HFFc6 (cell line): ENCODE data around the gene ARHGEF17. TPM values are rescaled to one million over a fixed set of nuclear protein-coding genes. Genes with fewer than 3 reads are reported as not detected.
A peak's percentile ranks its signal among the peaks of the same experiment; 100 is the strongest.

Experiments used
- DNase-seq: peaks from one replicate; pipeline ENCODE4 v3.0.0-alpha.2; 2018
- H3K27ac Mint-ChIP-seq: 2 replicates; pipeline ENCODE4 v1.8.0; 2020; ENCODE audit warnings: mild to moderate bottlenecking, mixed read lengths
- H3K27me3 Mint-ChIP-seq: 2 replicates; pipeline ENCODE4 v1.8.0; 2021; ENCODE audit warnings: mild to moderate bottlenecking, moderate library complexity, mixed read lengths; ENCODE audit not compliant: insufficient read depth
- H3K36me3 Mint-ChIP-seq: 2 replicates; pipeline ENCODE4 v1.8.0; 2021; ENCODE audit warnings: low read depth, mixed read lengths
- H3K4me1 Mint-ChIP-seq: 2 replicates; pipeline ENCODE4 v1.8.0; 2020; ENCODE audit warnings: low read depth, mixed read lengths
- H3K4me3 Mint-ChIP-seq: 2 replicates; pipeline ENCODE4 v1.8.0; 2020; ENCODE audit warnings: mild to moderate bottlenecking, moderate library complexity, mixed read lengths
- H3K9me3 Mint-ChIP-seq: 2 replicates; pipeline ENCODE4 v1.8.0; 2020; ENCODE audit warnings: mild to moderate bottlenecking, mixed read lengths
- total RNA-seq, 6 experiments: library from RNA; stranded (reverse); fragmentation: NEBNext Ultra II Directional; extraction: Animal tissue kit (Norgen Biotek cat#: 25700); gene quantifications; 2 replicates in 1 of 6; 3 replicates in 5 of 6; pipeline ENCODE4 v1.2.3, GENCODE V29; 2021
- TF ChIP-seq, protein P1 (sequence below): fragments of 200-600 bp; sonication (generic); IDR thresholded peaks from 2 replicates; pipeline ENCODE4 v1.5.0; 2021; ENCODE audit warnings: antibody characterized with exemption, mild to moderate bottlenecking

The ARHGEF17 gene
- total RNA-seq, 6 experiments from 2014 or later: 84.6 to 112 (median 92.1) TPM

DNA sequence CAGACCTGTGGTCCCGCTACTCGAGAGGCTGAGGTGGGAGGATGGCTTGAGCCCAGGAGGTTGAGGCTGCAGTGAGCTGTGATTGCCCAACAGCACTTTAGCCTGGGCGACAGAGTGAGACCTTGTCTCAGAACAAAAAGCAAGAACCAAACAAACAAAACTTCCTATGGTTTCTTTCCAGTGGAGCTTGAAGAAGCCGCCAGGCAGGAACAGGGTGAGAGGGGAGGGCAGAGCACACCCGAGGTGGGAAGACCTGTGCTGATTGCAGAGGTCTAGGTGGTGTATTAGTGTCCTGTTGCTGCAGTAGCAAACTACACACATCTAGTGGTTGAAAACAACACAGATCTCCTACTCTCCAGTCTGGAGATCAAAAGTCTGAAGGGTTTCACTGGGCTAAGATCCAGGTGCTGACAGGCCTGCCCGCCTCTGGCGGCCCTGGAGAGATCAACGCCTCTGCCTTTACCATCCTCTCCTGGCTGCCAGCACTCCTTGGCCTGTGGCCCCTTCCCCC lies 10.5 kb downstream of the ARHGEF17 start:
- H3K36me3 Mint-ChIP-seq: peaks cover 37% of the 10 kb centered on the region
- peak overlapping the region; percentile 77 for H3K27ac Mint-ChIP-seq
- no peaks in the 10 kb centered on the region for H3K9me3 Mint-ChIP-seq
- H3K4me1 Mint-ChIP-seq: peaks cover 91% of the 10 kb centered on the region
- no peak overlapping the region; the same call in 1 of the 2 replicates for H3K4me3 Mint-ChIP-seq
- H3K27me3 Mint-ChIP-seq: peaks cover 7% of the 10 kb centered on the region
- no peak for DNase-seq
- TF ChIP-seq, protein P1, sequence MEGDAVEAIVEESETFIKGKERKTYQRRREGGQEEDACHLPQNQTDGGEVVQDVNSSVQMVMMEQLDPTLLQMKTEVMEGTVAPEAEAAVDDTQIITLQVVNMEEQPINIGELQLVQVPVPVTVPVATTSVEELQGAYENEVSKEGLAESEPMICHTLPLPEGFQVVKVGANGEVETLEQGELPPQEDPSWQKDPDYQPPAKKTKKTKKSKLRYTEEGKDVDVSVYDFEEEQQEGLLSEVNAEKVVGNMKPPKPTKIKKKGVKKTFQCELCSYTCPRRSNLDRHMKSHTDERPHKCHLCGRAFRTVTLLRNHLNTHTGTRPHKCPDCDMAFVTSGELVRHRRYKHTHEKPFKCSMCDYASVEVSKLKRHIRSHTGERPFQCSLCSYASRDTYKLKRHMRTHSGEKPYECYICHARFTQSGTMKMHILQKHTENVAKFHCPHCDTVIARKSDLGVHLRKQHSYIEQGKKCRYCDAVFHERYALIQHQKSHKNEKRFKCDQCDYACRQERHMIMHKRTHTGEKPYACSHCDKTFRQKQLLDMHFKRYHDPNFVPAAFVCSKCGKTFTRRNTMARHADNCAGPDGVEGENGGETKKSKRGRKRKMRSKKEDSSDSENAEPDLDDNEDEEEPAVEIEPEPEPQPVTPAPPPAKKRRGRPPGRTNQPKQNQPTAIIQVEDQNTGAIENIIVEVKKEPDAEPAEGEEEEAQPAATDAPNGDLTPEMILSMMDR: no peak

DNA sequence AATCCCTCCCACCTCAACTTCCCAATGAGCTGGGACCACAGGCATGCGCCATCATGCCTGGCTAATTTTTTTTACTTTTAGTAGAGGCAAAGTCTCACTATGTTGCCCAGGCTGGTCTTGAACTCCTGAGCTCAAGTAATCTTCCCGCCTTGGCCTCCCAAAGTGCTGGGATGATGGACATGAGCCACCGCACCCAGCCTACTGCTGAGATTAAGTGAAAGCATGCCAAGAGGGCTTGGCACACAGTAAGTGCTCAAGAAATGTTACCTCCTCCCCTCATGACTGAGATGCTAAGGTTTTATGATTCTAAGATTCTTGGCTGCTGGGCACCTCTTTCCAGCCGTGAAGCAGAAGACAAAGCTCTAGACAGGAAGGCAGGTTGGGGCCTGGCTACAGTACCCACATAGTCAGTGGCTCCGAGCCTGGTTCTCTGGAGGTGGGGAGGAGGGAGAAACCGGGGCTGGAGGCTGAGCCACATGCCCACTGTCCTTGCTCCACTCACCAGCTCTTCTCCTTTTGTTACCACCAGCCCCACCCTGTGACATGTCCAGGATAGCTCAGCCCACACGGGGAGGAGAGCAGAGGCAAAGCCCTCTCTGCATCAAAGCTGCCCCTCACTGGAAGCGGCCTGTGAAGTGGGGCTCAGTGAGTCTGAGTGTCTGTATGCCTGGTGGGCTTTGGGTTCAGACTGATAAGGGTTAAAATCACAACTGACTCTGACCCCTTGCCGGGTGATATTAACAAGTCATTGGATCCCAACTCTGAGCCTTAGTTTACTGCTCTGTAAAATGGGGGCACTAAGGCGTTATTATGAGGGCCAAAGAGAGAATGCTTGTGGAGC lies 12.9 kb downstream of the ARHGEF17 start:
- peak; percentile 66 for DNase-seq
- TF ChIP-seq, protein P1: no peak
- peaks cover 4% of the 10 kb centered on the region for H3K27me3 Mint-ChIP-seq
- H3K36me3 Mint-ChIP-seq: peaks cover 28% of the 10 kb centered on the region
- peaks cover 91% of the 10 kb centered on the region for H3K4me1 Mint-ChIP-seq
- H3K9me3 Mint-ChIP-seq: no peaks in the 10 kb centered on the region
- peak overlapping the region; percentile 95 for H3K27ac Mint-ChIP-seq
- peak overlapping the region; percentile 65 for H3K4me3 Mint-ChIP-seq

DNA sequence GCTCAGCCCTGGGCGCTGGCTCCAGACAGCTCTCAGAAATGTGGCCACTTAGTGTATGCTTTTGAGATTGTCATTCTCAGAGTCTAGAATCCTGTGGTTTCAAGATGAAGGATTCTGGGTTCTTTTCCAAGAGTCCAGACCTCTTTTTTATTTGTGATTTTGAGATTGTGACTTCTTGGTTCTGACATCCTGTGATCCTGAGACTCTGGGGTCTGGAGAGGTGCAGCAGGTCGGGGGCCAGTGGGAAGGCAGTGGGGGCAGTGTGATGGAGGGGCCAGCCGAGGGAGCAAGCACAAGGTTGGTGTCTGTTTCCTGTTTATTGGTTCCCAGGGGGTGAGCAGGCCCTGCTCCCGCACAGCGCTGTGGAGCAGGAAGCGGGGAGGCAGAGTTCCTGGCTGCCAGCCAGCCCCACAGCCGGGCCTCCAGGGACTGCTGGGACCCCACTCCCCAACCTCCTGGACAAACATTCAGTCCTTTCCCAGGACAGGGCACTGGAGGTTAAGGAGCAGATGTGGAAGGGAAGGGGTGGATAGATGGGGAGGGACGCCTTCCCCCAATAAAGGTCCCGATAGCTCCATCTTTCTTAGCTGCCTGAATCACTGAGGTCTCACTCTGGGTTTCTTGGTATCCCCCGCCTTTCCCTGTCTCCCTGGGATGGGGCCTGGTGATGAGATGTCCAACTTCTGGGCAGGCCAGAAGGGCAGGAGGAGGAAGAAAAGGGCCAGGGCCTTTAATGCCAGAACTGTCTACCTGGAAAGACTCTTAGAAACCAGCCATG lies 13.7 kb downstream of the ARHGEF17 start:
- H3K4me1 Mint-ChIP-seq: peaks cover 90% of the 10 kb centered on the region
- H3K4me3 Mint-ChIP-seq: peak overlapping the region; percentile 65
- DNase-seq: peak; percentile 67
- TF ChIP-seq, protein P1: no peak
- no peaks in the 10 kb centered on the region for H3K9me3 Mint-ChIP-seq
- H3K27me3 Mint-ChIP-seq: peaks cover 1% of the 10 kb centered on the region
- peaks cover 24% of the 10 kb centered on the region for H3K36me3 Mint-ChIP-seq
- H3K27ac Mint-ChIP-seq: peak overlapping the region; percentile 95

DNA sequence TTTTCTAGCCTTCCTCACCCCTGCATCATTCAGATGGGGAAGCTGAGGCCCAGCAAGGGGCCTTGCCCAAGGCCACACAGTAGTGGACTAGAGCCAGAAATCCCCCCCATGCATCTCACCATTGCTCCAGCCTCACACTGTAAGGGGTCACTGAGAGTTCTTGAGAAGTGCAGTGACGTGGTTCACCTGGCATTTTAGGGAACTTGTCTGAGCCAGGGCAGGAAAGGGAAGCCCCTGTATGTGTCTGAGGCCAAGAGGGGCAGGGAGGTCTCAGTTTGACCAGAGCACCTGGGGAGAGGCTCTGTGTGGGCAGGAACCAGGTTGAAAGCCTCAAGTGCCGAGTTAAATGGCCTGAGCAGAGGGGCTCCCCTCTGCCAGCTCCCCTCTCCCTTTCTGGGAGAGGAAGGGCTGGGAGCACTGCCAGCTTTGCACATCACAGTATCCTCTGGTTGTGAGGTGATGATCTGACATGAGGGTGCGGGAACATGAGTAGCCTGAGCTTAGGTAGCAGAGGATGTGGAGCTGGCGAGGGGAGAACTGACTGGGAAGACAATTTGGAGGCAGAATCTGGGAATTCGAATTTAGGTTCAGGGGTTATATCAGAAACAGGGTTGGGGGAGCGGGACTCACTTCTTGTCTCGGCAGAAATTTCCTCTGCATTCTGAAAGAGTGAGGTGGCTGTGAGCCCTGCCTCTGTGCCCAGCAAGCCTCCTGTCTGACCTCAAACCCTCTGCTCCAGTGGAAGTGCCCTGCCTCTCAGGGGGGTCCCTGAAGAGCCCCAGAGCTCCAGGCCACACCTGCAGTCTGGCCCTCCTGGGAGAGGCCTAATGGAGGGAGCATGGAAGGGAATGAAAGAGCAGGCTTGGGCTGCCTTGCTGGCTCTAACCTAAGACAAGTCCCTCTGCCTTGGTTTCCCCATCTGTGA lies 14.6 kb downstream of the ARHGEF17 start:
- no peaks in the 10 kb centered on the region for H3K9me3 Mint-ChIP-seq
- TF ChIP-seq, protein P1: no peak
- H3K27me3 Mint-ChIP-seq: peaks cover 1% of the 10 kb centered on the region
- peak overlapping the region; percentile 95 for H3K27ac Mint-ChIP-seq
- peak overlapping the region; percentile 56 for H3K4me3 Mint-ChIP-seq
- DNase-seq: no peak
- H3K4me1 Mint-ChIP-seq: peaks cover 95% of the 10 kb centered on the region
- H3K36me3 Mint-ChIP-seq: peaks cover 32% of the 10 kb centered on the region

DNA sequence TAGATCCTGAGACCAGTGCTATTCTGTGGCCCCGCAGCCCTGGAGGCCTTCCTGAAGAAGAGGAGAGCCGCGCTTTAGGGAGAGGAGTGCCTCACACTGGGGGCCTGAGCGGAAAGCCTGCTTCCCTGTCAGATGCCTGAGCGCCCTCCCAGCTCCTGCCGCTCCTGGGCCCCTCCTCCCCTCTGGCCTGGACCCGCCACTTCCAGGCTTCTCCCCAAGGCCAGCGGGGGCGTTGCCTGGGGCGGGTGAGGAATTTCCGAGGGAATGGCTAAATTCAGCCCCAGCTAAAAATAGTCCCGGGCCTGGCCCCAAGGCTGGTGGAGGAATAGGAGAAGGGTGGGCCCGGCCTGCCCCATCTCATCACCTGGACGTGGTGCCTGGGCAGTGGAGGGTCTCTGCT lies 15.4 kb downstream of the ARHGEF17 start:
- peak overlapping the region; percentile 76 for H3K4me3 Mint-ChIP-seq

More for the DNA sequence above, 15.4 kb downstream of the ARHGEF17 start:
- TF ChIP-seq, protein P1: no peak
- Mint-ChIP-seq H3K27me3 (peaks cover 3% of the 10 kb centered on the region), H3K27ac (peak overlapping the region; percentile 95), H3K4me1 (peaks cover 95% of the 10 kb centered on the region), H3K9me3 (no peaks in the 10 kb centered on the region), H3K36me3 (peaks cover 35% of the 10 kb centered on the region)
- DNase-seq: peak; percentile 77
